Progenitor cell of endocrine pancreas (in vitro differentiated cells): ENCODE measurements around the gene HELZ2. TPM values are rescaled to one million over a fixed set of nuclear protein-coding genes. Genes with fewer than 3 reads are reported as not detected.
A peak's percentile ranks its signal among the peaks of the same experiment; 100 is the strongest.

Experiments used
- DNase-seq: peaks from one replicate; pipeline ENCODE4 v3.0.0; 2021; ENCODE audit warnings: low spot score; ENCODE audit not compliant: unreplicated experiment
- H3K27ac Mint-ChIP-seq: 2 replicates; pipeline ENCODE4 v1.8.0; 2021; ENCODE audit warnings: mild to moderate bottlenecking, moderate library complexity, mixed read lengths
- H3K27me3 Mint-ChIP-seq: 2 replicates; pipeline ENCODE4 v1.8.0; 2021; ENCODE audit warnings: mixed read lengths
- H3K36me3 Mint-ChIP-seq: 2 replicates; pipeline ENCODE4 v1.8.0; 2022; ENCODE audit warnings: mixed read lengths; ENCODE audit not compliant: insufficient read depth
- H3K4me1 Mint-ChIP-seq: 2 replicates; pipeline ENCODE4 v1.8.0; 2021; ENCODE audit warnings: low read depth, mixed read lengths
- H3K4me3 Mint-ChIP-seq: 2 replicates; pipeline ENCODE4 v1.8.0; 2021; ENCODE audit warnings: low read depth, mild to moderate bottlenecking, moderate library complexity, mixed read lengths
- H3K9me3 Mint-ChIP-seq: 2 replicates; pipeline ENCODE4 v1.8.0; 2021; ENCODE audit warnings: low read depth, mixed read lengths
- total RNA-seq: library from RNA; stranded (reverse); gene quantifications from 2 replicates; pipeline ENCODE4 v1.2.1, GENCODE V29; 2021
- TF ChIP-seq, protein P1 (sequence below): fragments of 200-600 bp; sonication (generic); IDR thresholded peaks from one replicate; pipeline ENCODE4 v1.5.0; 2021; ENCODE audit warnings: antibody characterized with exemption, mild to moderate bottlenecking; ENCODE audit not compliant: unreplicated experiment

HELZ2 gene
- total RNA-seq, 1 donor from 2014 or later: 19.3 TPM

DNA sequence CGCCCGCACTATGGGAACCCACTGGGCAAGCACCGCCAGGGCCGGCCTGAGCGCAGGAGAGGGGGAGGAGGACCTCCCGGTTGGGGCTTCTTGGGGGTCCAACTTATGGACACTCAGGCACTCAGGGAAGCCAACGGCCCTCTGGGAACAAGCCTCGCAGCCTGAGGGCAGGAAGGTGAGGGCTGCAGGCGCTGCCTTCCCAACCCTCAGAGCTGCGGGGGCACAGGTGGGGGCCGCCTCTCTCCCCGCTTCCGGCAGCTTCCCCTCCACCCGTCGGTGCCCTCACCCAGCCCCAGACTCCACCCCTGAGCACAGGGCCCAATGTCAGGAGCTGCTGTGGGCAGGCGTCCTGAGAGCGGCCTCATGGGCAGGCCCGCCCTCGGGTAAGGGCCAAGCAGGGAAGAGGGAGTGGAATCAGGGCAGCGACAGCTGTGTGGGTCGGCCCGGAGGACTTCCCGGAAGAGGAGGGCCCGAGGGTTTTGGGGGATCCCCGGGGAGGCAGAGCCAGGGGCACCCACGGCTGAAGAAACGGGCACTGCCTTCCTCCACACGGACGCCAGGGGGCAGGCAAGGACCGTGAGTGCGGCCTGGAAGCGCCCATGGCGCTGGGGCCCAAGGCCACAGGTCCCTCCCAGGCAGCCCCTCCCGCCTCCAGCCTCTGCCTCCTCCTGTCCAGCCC, 36.4 kb downstream of the HELZ2 start:
- Mint-ChIP-seq H3K27me3 (no peaks in the 10 kb centered on the region), H3K36me3 (no peaks in the 10 kb centered on the region), H3K4me3 (peak overlapping the region; percentile 31), H3K4me1 (peaks cover 3% of the 10 kb centered on the region), H3K27ac (no peak overlapping the region), H3K9me3 (no peaks in the 10 kb centered on the region)
- TF ChIP-seq, protein P1, sequence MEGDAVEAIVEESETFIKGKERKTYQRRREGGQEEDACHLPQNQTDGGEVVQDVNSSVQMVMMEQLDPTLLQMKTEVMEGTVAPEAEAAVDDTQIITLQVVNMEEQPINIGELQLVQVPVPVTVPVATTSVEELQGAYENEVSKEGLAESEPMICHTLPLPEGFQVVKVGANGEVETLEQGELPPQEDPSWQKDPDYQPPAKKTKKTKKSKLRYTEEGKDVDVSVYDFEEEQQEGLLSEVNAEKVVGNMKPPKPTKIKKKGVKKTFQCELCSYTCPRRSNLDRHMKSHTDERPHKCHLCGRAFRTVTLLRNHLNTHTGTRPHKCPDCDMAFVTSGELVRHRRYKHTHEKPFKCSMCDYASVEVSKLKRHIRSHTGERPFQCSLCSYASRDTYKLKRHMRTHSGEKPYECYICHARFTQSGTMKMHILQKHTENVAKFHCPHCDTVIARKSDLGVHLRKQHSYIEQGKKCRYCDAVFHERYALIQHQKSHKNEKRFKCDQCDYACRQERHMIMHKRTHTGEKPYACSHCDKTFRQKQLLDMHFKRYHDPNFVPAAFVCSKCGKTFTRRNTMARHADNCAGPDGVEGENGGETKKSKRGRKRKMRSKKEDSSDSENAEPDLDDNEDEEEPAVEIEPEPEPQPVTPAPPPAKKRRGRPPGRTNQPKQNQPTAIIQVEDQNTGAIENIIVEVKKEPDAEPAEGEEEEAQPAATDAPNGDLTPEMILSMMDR: peak; percentile 97
- peak; percentile 87 for DNase-seq

DNA sequence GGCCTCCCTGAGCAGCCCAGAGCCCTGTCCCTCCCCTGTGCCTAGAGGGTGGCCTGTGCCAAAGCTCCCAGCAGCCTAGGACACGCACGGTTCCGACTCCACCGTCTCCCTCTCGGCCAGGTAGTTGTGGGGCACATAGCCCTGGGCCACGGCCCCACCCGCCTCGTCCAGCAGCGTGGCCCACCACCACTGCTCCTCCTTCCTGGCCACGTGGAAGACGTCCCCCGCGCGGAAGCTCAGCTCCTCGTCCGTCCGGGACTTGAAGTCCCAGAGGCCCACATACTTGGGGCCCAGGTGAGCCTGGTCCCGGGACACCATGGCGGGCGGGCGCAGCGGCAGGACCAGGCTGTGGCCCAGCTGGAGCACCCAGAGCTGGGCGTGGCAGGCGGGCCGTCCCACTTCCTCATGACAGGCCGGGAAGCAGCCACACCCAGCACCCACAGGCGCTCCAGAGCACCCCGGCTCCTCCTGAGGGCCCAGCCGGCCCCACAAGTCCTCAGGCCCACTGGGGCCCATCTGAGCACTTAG, 37.0 kb downstream of the HELZ2 start, which contains the start of gene PTK6:
Gene PTK6 (minus strand): TSS at position 380 of the 528 bp plus-strand sequence. CDS start 62 bp downstream, at position 318.
- Mint-ChIP-seq H3K27ac (no peak within 1 kb of the TSS), H3K4me1 (peaks cover 3% of the 10 kb centered on the region), H3K27me3 (no peaks in the 10 kb centered on the region), H3K4me3 (peak within 1 kb of the TSS; percentile 31), H3K36me3 (no peaks in the 10 kb centered on the region), H3K9me3 (no peaks in the 10 kb centered on the region)
- TF ChIP-seq, protein P1: no peak
- no peak for DNase-seq

DNA sequence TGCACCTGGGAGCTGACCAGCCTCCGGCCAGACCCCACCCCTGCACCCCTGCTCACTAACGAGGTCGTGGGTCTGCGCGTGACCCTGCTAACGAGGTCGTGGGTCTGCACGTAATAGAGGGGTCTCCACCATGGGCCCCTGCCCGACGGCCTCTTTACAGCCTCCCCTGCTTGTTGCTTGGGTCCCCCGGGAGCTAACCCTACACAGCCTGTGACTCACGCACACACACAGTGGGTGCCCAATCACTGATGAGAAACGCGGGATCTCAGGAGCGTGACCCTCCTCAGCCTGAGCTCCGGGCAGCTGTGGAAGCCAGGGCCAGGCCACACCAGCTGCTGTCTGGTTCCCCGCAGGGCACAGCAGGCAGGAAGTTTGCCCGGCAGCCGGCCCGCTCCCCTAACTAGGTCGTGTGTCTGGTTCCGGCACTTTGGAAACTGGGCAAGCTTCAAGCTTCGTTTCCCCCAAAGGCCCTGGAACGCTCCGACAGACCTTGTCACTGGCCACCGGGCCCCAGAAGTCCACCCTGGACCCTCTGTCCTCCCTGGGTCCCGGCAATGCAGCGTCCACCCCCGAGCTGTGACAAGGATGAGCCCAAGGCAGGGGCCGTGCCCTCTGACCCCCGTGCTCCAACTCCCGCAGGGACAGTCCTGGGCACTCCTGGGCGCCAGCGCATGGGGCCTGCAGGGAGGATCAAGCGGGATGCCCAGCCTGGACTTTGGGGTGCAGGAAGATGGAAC, 37.6 kb downstream of the HELZ2 start:
- H3K27ac Mint-ChIP-seq: no peak overlapping the region
- H3K4me3 Mint-ChIP-seq: no peak overlapping the region
- no peaks in the 10 kb centered on the region for H3K9me3 Mint-ChIP-seq
- no peaks in the 10 kb centered on the region for H3K36me3 Mint-ChIP-seq
- peaks cover 3% of the 10 kb centered on the region for H3K4me1 Mint-ChIP-seq
- TF ChIP-seq, protein P1: no peak
- DNase-seq: no peak
- no peaks in the 10 kb centered on the region for H3K27me3 Mint-ChIP-seq

DNA sequence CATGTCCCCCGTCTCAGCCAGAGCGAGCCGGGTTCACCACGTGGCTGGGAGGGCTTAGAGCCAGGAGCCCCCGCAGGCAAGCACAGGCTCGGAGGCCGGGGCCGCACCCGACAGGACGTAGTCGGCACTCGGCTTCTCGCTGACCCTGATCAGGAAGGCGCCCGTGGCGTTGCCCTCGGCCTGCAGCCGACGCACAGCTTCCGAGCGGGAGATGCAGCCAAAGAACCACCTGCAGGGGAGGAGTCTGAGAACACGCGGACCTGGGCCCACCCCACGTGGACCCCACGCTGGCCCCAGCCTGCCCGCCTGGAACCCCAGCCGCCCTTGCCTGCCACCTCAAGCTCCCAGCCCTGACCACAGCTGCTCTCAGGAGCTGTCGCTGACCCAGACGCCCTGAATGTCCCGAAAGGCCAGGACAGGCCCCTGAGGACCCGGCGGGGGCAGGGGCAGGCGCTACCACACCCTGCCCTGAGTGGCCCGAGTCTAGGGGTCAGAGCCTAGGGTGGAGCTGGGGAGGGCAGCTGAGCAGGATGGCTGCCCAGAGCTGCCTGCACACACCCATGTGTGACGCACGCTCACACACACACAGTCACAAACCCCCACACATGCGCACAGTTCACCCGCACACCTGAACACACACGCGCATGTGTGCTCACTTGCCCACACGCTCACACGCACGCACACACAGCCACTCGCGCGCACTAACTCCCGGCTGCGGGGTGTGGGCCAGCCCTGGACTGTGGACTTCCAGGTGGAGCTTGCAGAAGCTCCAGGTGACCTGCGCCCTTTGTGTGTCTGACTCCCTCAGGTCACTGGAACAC, 39.0 kb downstream of the HELZ2 start:
- Mint-ChIP-seq H3K27ac (peak overlapping the region; percentile 73), H3K9me3 (no peaks in the 10 kb centered on the region), H3K4me1 (peaks cover 3% of the 10 kb centered on the region), H3K36me3 (no peaks in the 10 kb centered on the region), H3K4me3 (no peak overlapping the region), H3K27me3 (no peaks in the 10 kb centered on the region)
- TF ChIP-seq, protein P1: no peak
- DNase-seq: no peak

DNA sequence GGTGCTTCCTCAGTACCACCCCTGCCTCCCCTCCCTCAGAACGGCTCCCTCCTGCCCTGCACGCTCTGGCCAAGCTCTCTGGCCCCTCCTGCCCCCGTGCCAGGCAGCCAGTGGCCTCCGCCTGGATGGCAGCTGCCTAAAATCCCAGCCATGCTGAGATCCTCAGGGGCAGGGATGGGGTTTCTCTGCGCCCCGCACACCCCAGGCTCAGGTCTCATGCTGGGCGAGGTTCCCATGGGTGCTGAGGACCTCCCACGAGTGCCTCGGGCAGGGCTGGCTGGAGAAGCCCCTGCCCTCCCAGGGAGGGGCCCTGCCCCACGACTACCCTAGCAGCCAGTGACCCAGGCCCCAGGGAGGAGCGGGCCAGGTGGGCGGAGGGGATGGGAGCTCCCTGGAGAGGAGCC, 39.6 kb downstream of the HELZ2 start:
- no peaks in the 10 kb centered on the region for H3K36me3 Mint-ChIP-seq
- H3K4me1 Mint-ChIP-seq: peaks cover 3% of the 10 kb centered on the region
- H3K27ac Mint-ChIP-seq: no peak overlapping the region
- H3K9me3 Mint-ChIP-seq: no peaks in the 10 kb centered on the region
- H3K27me3 Mint-ChIP-seq: no peaks in the 10 kb centered on the region
- DNase-seq: no peak
- H3K4me3 Mint-ChIP-seq: no peak overlapping the region
- TF ChIP-seq, protein P1: no peak
